ENCODE data around the gene MCC. TPM values are rescaled to one million over a fixed set of nuclear protein-coding genes. Genes with fewer than 3 reads are reported as not detected.

MCC gene
- total RNA-seq, 1 donor from 2014 or later: 46.1 TPM

DNA sequence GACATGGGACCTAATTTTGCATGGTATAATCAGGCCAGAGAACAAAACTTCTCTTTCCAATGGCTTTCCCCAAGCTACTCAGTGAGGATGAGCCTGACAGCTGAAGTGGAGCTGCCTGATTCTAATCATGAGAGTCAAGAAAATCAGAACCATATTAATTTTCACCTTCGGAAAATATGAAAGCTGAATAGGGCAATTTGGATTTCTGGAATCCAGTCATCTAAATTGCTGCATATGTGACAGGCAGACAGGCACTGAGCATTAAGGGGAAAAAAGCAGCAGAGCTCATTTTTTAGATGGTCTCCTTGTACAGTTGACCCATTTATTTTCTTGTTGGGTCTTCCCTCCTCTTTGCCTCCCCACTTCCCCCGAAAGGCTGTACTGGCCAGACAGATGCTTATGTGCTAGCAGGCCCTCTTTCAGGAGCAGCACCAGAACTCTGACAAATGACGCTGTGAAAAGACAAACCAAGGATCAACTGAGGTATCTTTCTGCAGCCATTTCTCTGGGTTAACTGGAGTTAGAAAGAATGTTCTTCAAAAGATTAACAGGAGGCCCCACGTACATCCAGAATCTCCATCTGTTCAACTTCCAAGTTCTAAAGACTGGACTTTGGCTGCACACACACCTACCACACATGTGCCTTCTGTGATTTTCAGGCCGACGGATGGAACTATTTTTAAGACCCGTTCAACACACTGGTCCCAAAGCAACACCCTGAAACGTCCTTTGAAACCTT, 336.4 kb downstream of the MCC start:
- H3K36me3 Mint-ChIP-seq (ENCODE audit: unreplicated experiment): peaks cover 8% of the 10 kb centered on the region
- peaks cover 1% of the 10 kb centered on the region for H3K9me3 Mint-ChIP-seq (ENCODE audit: unreplicated experiment)
- no peak for DNase-seq
- peaks cover 1% of the 10 kb centered on the region for H3K27me3 Mint-ChIP-seq (ENCODE audit: unreplicated experiment)
- H3K27ac Mint-ChIP-seq (ENCODE audit: unreplicated experiment): no peak overlapping the region
- peaks cover 23% of the 10 kb centered on the region for H3K4me1 Mint-ChIP-seq (ENCODE audit: low read depth, unreplicated experiment)
- no peak overlapping the region for H3K4me3 Mint-ChIP-seq (ENCODE audit: unreplicated experiment)
- TF ChIP-seq, protein P1, sequence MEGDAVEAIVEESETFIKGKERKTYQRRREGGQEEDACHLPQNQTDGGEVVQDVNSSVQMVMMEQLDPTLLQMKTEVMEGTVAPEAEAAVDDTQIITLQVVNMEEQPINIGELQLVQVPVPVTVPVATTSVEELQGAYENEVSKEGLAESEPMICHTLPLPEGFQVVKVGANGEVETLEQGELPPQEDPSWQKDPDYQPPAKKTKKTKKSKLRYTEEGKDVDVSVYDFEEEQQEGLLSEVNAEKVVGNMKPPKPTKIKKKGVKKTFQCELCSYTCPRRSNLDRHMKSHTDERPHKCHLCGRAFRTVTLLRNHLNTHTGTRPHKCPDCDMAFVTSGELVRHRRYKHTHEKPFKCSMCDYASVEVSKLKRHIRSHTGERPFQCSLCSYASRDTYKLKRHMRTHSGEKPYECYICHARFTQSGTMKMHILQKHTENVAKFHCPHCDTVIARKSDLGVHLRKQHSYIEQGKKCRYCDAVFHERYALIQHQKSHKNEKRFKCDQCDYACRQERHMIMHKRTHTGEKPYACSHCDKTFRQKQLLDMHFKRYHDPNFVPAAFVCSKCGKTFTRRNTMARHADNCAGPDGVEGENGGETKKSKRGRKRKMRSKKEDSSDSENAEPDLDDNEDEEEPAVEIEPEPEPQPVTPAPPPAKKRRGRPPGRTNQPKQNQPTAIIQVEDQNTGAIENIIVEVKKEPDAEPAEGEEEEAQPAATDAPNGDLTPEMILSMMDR (IDR thresholded peaks at IDR 0.05; ENCODE audit: partially characterized antibody, unreplicated experiment): no peak

DNA sequence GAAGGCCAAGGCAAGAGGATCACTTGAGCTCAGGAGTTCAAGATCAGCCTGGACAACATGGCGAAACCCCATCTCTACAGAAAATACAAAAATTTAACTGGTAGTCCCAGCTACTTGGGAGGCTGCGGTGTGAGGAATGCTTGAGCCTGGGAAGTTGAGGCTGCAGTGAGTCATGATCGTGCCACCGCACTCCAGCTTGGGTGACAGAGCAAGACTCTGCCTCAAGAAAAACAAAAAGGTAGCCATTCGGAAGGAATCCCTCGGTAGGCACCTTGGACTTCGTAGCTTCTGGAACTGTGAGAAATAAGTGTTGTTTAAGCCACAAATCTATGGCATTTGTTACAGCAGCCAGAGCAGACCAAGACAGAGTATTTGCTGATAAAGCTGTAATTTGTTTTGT, 337.4 kb downstream of the MCC start:
- Mint-ChIP-seq H3K36me3 (ENCODE audit: unreplicated experiment) (peaks cover 8% of the 10 kb centered on the region), H3K27me3 (ENCODE audit: unreplicated experiment) (peaks cover under 1% of the 10 kb centered on the region), H3K27ac (ENCODE audit: unreplicated experiment) (no peak overlapping the region), H3K4me1 (ENCODE audit: low read depth, unreplicated experiment) (peaks cover 29% of the 10 kb centered on the region), H3K9me3 (ENCODE audit: unreplicated experiment) (peaks cover 1% of the 10 kb centered on the region), H3K4me3 (ENCODE audit: unreplicated experiment) (no peak overlapping the region)
- DNase-seq: no peak
- TF ChIP-seq, protein P1 (IDR thresholded peaks at IDR 0.05; ENCODE audit: partially characterized antibody, unreplicated experiment): no peak

DNA sequence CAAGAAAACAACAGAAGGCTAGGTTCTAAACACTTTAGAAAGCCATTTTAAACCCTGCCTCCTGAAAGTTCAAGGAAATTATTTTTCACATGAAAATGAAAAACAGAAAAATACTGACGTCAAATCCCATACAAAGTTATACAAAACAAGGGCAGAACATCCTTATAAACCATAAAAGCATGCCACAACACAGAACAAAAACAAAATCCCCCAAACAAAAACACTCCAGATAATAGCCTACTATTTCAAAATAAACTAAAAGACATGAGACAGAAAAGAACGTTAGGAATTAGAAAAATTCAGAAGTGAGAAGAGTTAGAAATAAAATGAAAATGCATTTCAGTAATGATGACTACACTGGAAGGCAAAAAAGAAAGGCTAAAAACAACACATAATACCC, 338.0 kb downstream of the MCC start:
- no peak for DNase-seq
- TF ChIP-seq, protein P1 (IDR thresholded peaks at IDR 0.05; ENCODE audit: partially characterized antibody, unreplicated experiment): no peak
- H3K36me3 Mint-ChIP-seq (ENCODE audit: unreplicated experiment): peaks cover 4% of the 10 kb centered on the region
- H3K4me1 Mint-ChIP-seq (ENCODE audit: low read depth, unreplicated experiment): peaks cover 35% of the 10 kb centered on the region
- no peak overlapping the region for H3K4me3 Mint-ChIP-seq (ENCODE audit: unreplicated experiment)
- H3K9me3 Mint-ChIP-seq (ENCODE audit: unreplicated experiment): peaks cover 1% of the 10 kb centered on the region
- peaks cover 4% of the 10 kb centered on the region for H3K27me3 Mint-ChIP-seq (ENCODE audit: unreplicated experiment)
- no peak overlapping the region for H3K27ac Mint-ChIP-seq (ENCODE audit: unreplicated experiment)

DNA sequence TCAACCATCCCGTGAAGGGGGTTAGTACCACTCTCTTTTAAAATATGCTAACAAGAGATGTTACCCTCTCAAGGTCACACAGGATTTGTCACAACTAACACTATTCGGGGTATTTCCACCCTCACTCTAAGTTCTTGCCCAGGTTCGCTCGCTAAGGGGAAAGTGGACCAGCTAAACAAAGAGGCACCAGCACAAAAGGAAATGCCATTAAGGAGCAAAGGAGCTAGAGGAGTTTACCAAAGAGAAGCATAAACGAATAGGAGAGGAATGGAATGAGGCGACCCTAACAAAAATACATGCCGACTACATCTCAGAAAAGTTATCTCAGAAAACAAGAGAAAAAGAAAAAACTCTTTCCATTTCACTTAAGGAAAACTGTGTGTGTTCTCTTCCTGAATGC, 340.7 kb downstream of the MCC start:
- Mint-ChIP-seq H3K9me3 (ENCODE audit: unreplicated experiment) (peaks cover 3% of the 10 kb centered on the region), H3K36me3 (ENCODE audit: unreplicated experiment) (peaks cover 5% of the 10 kb centered on the region), H3K4me1 (ENCODE audit: low read depth, unreplicated experiment) (peaks cover 34% of the 10 kb centered on the region), H3K4me3 (ENCODE audit: unreplicated experiment) (no peak overlapping the region), H3K27ac (ENCODE audit: unreplicated experiment) (no peak overlapping the region), H3K27me3 (ENCODE audit: unreplicated experiment) (peaks cover 4% of the 10 kb centered on the region)
- no peak for DNase-seq
- TF ChIP-seq, protein P1 (IDR thresholded peaks at IDR 0.05; ENCODE audit: partially characterized antibody, unreplicated experiment): no peak

DNA sequence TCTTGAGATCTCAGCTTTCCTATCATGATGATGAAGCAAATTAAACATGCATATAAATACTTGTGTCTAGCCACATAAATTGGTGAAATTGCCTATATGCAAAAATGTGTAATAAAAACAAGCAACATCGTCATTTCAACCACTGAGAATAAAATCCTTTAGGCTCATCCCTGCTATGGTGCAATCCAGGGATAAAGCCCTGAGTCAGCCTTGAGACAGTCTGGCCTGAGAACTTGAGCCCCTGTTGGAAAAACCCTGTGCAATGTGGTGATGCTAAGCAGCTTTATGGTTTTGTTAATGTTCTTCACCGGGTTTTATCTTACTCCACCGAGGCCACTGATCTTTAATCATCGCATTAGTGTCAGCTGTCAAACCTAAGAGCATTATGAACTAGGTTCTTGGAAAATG, 341.1 kb downstream of the MCC start:
- peaks cover 4% of the 10 kb centered on the region for H3K27me3 Mint-ChIP-seq (ENCODE audit: unreplicated experiment)
- no peak overlapping the region for H3K27ac Mint-ChIP-seq (ENCODE audit: unreplicated experiment)
- peaks cover 33% of the 10 kb centered on the region for H3K4me1 Mint-ChIP-seq (ENCODE audit: low read depth, unreplicated experiment)
- TF ChIP-seq, protein P1 (IDR thresholded peaks at IDR 0.05; ENCODE audit: partially characterized antibody, unreplicated experiment): no peak
- peaks cover 3% of the 10 kb centered on the region for H3K9me3 Mint-ChIP-seq (ENCODE audit: unreplicated experiment)
- no peak overlapping the region for H3K4me3 Mint-ChIP-seq (ENCODE audit: unreplicated experiment)
- DNase-seq: no peak
- peaks cover 5% of the 10 kb centered on the region for H3K36me3 Mint-ChIP-seq (ENCODE audit: unreplicated experiment)
